GM10266 (cell line): Measurements from ENCODE around the gene FLNB.

Experiments
- DNase-seq: peaks from one replicate; pipeline ENCODE4 v3.0.0; 2012; ENCODE audit errors: extremely low spot score
- TF ChIP-seq, protein P1 (sequence below): IDR thresholded peaks from 2 replicates; pipeline ENCODE4 v1.5.1; 2012; ENCODE audit warnings: mild to moderate bottlenecking, low read depth; ENCODE audit not compliant: control insufficient read depth, insufficient read depth; ENCODE audit errors: missing control alignments

The FLNB gene

GRCh38 chr3:57992452-57993213 is 15.6 kb upstream of the FLNB start:
- no peak for DNase-seq
- TF ChIP-seq, protein P1, sequence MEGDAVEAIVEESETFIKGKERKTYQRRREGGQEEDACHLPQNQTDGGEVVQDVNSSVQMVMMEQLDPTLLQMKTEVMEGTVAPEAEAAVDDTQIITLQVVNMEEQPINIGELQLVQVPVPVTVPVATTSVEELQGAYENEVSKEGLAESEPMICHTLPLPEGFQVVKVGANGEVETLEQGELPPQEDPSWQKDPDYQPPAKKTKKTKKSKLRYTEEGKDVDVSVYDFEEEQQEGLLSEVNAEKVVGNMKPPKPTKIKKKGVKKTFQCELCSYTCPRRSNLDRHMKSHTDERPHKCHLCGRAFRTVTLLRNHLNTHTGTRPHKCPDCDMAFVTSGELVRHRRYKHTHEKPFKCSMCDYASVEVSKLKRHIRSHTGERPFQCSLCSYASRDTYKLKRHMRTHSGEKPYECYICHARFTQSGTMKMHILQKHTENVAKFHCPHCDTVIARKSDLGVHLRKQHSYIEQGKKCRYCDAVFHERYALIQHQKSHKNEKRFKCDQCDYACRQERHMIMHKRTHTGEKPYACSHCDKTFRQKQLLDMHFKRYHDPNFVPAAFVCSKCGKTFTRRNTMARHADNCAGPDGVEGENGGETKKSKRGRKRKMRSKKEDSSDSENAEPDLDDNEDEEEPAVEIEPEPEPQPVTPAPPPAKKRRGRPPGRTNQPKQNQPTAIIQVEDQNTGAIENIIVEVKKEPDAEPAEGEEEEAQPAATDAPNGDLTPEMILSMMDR = no peak

DNA sequence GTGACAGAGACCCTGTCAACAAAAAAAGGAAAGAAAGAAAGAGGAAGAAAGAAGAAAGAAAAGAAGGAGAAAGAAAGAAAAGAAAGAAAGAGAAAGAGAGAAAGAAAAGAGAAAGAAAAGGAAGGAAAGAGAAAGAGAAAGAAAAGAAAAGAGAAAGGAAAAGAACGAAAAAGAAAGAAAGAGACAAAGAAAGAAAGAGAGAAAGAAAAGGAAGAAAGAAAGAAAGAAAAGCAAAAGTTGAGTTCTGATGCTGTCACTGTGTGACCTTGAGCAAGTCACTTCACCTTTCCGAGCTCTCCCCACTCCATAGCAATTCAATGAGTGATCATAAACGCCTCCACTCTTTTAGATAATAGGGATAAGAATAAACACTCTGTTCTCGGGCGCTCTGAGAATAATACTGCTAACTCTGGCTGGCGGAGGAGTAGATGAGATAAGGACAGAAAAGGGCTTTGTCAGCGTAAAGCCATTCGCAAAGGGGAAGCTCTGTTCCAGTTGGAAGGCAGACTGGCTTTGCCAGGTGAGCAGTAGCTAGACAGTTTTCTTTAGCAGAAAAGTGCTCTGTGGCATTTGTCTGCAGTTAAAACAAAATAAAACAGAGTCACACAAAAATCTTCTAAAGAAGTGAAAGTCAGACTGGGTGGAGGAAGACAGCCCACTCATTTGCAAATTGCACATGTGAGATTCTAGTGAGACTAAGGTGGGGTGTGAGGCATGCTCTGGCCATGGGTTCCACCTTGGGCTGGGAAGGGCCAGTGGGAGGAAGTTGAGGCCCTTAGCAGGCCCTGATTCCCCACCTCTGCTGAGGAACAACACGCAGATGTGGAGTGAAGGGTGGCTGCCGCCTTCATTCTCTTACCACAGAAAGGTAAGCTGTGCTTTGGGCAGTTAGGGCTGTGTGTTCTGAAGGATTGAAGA is 9.6 kb upstream of the FLNB start:
- no peak for DNase-seq

DNA sequence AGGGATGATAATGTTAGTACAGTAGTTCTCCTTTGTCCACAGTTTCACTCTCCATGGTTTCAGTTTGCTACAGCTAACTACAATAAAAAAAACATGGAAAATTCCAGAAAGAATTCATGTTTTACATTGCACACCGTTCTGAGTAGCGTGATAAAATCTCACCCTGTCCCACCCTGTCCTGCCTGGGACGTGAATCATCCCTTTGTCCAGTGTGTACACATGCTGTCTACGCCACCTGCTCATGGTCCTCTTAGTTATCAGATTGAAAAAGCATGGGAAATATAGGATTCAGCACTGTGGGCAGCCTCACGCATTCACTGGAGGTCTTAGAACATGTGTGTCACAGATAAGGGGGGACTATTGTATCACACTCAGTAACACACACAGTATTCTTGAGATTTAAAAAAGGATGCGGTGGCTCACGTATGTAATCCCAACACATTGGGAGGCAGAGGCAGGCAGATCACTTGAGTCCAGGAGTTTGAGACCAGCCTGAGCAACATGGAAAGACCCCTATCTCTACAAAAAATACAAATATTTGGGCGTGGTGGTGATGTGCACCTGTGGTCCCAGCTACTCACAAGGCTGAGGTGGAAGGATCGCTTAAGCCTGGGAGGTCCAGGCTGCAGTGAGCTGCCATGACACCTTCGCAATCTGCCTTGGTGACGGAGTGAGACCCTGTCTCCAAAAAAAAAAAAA is 8.7 kb upstream of the FLNB start:
- TF ChIP-seq, protein P1 = no peak
- DNase-seq = no peak

More for the DNA sequence above, 9.6 kb upstream of the FLNB start:
- TF ChIP-seq, protein P1 = no peak

GRCh38 chr3:58000306-58001085 is 7.7 kb upstream of the FLNB start:
- DNase-seq = no peak
- TF ChIP-seq, protein P1 = no peak

DNA sequence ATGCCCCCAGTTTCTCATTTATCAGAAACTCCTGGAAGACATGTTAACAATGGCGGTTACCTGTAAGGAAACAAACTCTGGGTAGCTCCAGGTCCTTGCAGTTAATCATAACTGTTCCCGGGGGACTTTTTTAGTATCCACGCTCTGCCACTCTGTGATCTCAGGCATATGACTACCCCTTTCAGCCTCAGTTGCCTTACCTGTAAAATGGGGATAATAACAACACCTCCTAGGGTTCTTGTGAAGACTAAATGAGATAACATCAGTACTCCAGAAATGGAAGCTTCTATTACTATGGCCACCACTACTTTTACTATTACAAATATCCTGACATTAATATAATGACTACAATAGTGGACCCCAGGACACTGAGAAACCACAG is 7.1 kb upstream of the FLNB start:
- no peak for DNase-seq
- TF ChIP-seq, protein P1 = no peak

DNA sequence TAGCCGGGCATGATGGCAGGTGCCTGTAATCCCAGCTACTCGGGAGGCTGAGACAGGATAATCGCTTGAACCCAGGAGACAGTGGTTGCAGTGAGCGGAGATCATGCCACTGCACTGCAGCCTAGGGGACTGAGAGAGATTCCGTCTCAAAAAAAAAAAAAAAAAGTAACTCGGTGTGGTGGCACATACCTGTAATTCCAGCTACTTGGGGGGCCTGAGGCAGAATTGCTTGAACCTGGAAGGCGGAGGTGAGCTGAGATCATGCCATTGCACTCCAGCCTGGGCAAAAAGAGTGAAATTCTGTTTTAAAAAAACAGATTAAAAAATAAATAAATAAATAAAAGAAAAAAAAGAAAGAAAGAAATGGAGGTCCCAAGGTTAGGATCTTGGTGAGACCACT is 6.2 kb upstream of the FLNB start:
- DNase-seq = no peak
- TF ChIP-seq, protein P1 = no peak
